Measurements from ENCODE around the gene SPRED3.

GRCh38 chr19:38387550-38388348 is 748 bp upstream of the SPRED3 start, which contains the start of gene GGN:
- TF ChIP-seq SMC3 (conservative IDR thresholded peaks at IDR 0.05; ENCODE audit: poor library complexity) (no peak), EP300 (conservative IDR thresholded peaks at IDR 0.05; ENCODE audit: poor library complexity, severe bottlenecking) (no peak), CTCF (IDR thresholded peaks at IDR 0.05; ENCODE audit: poor library complexity, severe bottlenecking) (no peak), EZH2 (IDR thresholded peaks at IDR 0.05; ENCODE audit: borderline replicate concordance, insufficient read depth, low read length, poor library complexity, severe bottlenecking) (no peak), MXI1 (conservative IDR thresholded peaks at IDR 0.05; ENCODE audit: poor library complexity, severe bottlenecking) (no peak), POLR2AphosphoS5 (IDR thresholded peaks at IDR 0.05) (no peak), RAD21 (conservative IDR thresholded peaks at IDR 0.05) (no peak), REST (IDR thresholded peaks at IDR 0.05; ENCODE audit: borderline replicate concordance) (peak; percentile 36), TAF1 (IDR thresholded peaks at IDR 0.05; ENCODE audit: low read depth) (no peak)

Measured in neural cell (in vitro differentiated cells).